ENCODE measurements around the gene OGA. TPM values are rescaled to one million over a fixed set of nuclear protein-coding genes. Genes with fewer than 3 reads are reported as not detected.

OGA gene
- total and polyA plus RNA-seq, 5 experiments from 2014 or later = 35.7 to 406 (median 43.7) TPM

Other genes starting within 250 kb of the OGA start
- 10 to 100 TPM; 44.0 to 48.9 TPM for gene POLL, start 230.2 kb downstream of the OGA start, total RNA-seq
- gene POLL, start 230.2 kb downstream of the OGA start, polyA plus RNA-seq = 10 to 100 TPM; 10.6 to 16.7 (median 12.5) TPM
- gene DPCD, start 230.1 kb downstream of the OGA start, total RNA-seq = 1 to 10 TPM in 1 of 2 experiments, under 1 TPM in 1; 0.75 to 1.4 TPM
- gene DPCD, start 230.1 kb downstream of the OGA start, polyA plus RNA-seq = 1 to 10 TPM; 1.3 to 3.0 (median 2.4) TPM
- 100 to 1,000 TPM in 1 of 2 experiments, 10 to 100 TPM in 1; 91.2 to 106 TPM for gene FBXW4, start 123.3 kb downstream of the OGA start, total RNA-seq
- 10 to 100 TPM in 1 of 3 donors, 1 to 10 TPM in 2; 6.1 to 13.1 (median 6.5) TPM for gene FBXW4, start 123.3 kb downstream of the OGA start, polyA plus RNA-seq
- gene FGF8, start 42.3 kb downstream of the OGA start, total RNA-seq = not detected
- gene FGF8, start 42.3 kb downstream of the OGA start, polyA plus RNA-seq = not detected
- gene NPM3, start 35.0 kb downstream of the OGA start, total RNA-seq = 10 to 100 TPM; 17.1 to 19.1 TPM
- 10 to 100 TPM; 14.6 to 19.3 (median 18.9) TPM for gene NPM3, start 35.0 kb downstream of the OGA start, polyA plus RNA-seq
- gene KCNIP2, start 25.4 kb upstream of the OGA start, total RNA-seq = 1 to 10 TPM; 2.0 to 2.5 TPM
- not detected for gene KCNIP2, start 25.4 kb upstream of the OGA start, polyA plus RNA-seq
- 10 to 100 TPM; 29.9 to 30.2 TPM for gene ARMH3, start 237.7 kb upstream of the OGA start, total RNA-seq
- 10 to 100 TPM; 19.9 to 23.1 (median 21.7) TPM for gene ARMH3, start 237.7 kb upstream of the OGA start, polyA plus RNA-seq
- gene HPS6, start 246.9 kb upstream of the OGA start, total RNA-seq = 10 to 100 TPM; 21.2 to 22.0 TPM
- 10 to 100 TPM; 14.6 to 22.0 (median 16.8) TPM for gene HPS6, start 246.9 kb upstream of the OGA start, polyA plus RNA-seq

Data from naive thymus-derived CD8-positive, alpha-beta T cell (primary cell).